HG02885 (cell line): ENCODE results near the gene NDUFB2.
"Not testable (repeated sequence)": the region's sequence is repeated elsewhere in the genome, so short reads cannot be mapped to it uniquely, and the experiment has no call there.

Experiments
- ATAC-seq: cut with Tn5 transposase; IDR thresholded peaks from one replicate; pipeline ENCODE4 v1.9.1; 2021; ENCODE audit warnings: mild to moderate bottlenecking; ENCODE audit not compliant: unreplicated experiment, poor library complexity

Gene NDUFB2

DNA sequence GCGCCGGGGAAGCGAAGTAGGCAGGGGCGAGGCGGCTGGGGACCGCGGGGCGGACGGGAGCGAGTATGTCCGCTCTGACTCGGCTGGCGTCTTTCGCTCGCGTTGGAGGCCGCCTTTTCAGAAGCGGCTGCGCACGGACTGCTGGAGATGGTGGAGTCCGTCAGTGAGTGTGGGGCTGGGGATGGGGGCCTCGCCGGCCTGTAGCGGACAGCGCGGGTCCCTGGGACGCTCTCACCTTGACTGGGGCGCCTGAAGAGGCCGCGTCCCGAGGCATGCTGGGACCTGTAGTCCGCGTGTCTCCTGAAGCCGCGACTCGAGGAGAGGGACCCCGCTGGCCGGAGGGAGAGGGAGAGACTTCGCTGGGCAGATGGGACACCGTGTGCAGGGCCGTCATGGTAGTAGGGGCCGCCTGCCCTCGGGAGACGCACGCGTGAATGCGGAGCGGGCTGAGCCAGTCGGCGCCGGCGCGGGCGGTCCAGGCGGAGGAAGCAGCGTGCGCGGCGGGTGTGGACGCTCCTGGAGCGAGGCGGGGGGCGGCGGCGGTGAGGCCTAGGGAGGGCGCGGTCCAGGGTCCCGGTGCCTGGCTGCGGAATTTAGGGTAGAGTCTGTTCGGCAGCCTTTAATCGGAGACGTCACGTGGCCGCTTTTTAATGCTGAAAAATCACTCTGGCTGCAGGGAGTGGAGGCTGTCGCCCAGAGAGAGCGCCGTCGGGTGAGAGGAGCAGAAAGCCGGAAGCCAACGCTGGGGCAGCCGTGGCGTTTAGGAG, at the start of gene NDUFB2:
NDUFB2 (plus strand) TSS at position 29 of the 767 bp plus-strand sequence; CDS start at position 66, 37 bp downstream.
- ATAC-seq, result peak; percentile 85

GRCh38 chr7:140646931-140647647, 49.4 kb upstream of the NDUFB2 start:
- peak; percentile 86 for ATAC-seq

DNA sequence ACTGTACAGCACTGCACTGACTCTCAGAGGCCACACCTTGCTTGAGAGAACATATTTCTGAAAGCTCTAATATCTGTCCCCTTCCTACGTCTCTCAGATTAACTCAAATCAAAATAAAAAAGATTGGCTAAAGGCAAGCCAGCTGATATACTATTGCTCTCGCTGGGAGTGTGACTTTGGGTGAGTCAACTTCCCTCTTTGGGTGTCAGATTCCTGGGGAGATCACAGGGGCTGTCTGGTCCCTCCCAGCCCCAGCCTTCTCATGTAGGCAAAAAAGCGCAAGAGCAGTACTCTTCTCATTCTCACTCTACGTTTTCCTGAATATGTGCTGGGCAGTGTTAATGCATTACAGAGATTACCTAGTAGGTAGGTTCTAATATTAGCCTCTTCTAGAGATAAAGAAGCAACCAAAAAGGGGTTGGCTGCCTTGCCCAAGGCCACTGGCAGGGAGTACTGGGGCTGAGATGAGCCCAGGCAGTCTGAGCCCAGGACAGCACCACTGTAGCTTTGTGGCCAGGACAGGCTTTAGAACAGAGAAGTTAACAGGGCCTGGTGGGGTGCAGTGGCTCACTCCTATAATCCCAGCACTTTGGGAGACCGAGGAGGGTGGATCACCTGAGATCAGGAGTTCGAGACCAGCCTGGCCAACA, 46.8 kb upstream of the NDUFB2 start:
- no peak for ATAC-seq

GRCh38 chr7:140650367-140650766, 46.1 kb upstream of the NDUFB2 start:
- no peak for ATAC-seq

DNA sequence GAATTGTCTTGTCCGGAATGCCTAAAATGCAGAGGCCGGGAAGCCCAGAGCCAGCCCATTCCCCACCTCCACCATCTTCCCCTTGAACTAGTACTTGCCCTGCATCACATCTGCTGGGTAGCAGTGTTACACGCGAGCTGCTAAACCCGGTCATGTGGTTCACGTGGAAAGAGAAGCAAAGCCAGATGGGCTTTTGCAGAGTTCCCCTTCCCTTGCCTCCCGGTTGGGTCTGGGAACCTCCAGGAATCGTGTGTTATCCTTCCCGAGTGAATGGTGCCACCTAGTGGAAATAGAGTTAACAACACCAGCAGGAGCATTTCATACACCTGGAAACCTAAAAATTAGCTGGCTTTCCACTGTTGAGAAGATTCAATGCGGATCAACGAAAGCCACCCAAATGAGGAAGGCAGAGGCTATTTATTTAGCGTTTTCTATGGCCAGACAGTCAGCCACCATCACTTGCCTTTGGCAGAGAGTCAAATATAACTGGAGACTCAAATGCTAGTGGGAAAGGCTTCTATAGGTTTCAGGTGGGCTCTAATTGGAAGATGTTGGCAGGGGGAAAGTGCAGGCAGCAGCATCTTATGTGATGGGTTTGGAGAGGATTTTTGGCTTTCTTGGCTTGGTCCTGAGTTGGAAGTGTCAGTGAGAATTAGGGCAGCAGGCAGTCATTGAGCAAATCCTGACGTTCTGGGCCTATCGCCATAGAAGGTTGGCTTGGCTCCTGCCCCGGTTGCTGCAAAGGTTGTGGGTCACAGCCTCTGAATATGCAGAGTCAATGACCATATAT, 43.0 kb upstream of the NDUFB2 start:
- no peak for ATAC-seq

DNA sequence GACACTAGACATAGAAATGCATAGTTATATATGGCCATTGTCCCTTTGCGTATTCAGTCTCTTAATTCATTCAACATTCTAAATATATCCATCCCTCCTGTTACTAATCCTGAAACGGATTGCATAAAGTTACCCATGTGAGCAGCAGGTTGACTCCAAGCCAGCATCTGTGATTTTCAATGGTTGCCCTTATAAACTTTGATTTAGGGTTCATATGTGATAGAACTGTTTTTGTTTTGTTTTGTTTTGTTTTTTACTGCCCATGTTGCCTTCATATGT, 42.5 kb upstream of the NDUFB2 start:
- ATAC-seq, result no peak

DNA sequence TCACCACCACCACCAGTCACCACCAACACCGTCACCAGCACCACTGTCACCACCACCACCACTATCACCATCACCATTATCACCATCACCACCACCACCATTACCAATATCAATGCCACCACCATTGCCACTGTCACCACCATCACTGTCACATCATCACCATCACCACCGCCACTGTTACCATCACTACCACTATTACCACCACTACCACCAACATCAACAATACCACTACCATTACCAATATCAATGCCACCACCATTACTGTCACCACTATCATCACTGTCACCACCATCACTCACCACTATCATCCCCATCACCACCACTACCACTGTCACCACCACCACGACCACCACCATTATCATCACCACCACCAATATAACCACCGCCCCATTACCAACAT, 41.8 kb upstream of the NDUFB2 start:
- no peak for ATAC-seq

GRCh38 chr7:140655511-140656408, 40.7 kb upstream of the NDUFB2 start:
- no peak for ATAC-seq

- peak; percentile 95 for ATAC-seq
These were observed 39.7 kb upstream of the NDUFB2 start for GRCh38 chr7:140656548-140657515.

DNA sequence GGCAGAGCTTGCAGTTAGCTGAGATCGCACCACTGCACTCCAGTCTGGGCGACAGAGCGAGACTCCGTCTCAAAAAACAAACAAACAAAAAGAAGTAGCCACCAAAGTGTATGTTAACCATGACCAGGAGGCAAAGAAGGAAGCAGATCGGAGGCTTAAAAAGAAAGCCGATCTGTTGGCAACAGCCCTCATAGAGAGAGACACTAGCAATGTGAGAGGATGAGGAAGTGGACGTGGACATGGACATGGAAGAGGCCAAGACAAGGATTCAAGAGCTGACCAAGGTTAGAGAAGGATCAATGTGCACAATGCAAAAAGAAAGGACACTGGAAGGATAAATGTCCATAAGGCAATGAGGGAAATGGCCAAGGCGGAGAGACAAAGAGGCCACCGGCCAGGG, 38.6 kb upstream of the NDUFB2 start:
- no peak for ATAC-seq

DNA sequence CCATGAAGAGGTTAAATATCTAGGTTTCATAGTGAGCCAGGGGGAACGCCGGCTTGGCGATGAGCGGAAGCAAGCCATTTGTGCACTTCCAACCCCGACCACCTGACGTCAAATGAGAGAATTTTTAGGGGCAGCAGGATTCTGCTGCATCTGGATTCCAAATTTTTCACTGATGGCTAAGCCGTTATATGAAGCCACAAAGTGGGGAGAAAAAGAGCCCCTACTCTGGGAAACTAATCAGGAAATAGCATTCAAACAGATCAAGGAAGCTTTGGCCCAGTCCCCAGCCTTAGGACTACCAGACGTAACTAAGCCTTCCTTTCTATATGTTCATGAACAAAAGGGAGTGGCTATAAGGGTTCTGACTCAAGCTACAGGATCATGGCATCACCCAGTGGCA, 36.7 kb upstream of the NDUFB2 start:
- ATAC-seq, result no peak

DNA sequence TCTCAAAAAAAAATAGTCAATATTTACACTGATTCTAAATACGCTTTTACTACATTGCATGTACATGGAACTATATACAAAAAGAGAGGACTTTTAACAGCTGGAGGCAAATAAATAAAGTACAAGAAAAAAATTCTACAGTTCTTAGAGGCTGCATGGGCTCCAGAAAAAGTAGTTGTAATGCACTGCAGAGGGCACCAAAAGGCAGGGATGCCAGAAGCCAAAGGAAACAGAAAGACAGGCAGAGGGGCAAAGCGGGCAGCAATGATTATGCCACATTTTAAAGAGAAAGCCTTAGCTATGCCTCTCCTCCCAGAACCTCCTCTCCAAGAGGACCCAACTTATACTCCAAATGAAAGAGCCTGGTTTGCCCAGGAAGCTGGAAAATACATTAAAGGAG, 35.4 kb upstream of the NDUFB2 start:
- ATAC-seq, result no peak

DNA sequence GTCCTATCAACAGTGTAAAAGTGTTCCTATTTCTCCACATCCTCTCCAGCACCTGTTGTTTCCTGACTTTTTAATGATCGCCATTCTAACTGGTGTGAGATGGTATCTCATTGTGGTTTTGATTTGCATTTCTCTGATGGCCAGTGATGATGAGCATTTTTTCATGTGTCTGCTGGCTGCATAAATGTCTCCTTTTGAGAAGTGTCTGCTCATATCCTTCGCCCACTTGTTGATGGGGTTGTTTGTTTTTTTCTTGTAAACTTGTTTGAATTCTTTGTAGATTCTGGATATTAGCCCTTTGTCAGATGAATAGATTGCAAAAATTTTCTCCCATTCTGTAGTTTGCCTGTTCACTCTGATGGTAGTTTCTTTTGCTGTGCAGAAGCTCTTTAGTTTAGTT, 33.6 kb upstream of the NDUFB2 start:
- not testable (repeated sequence) for ATAC-seq

- ATAC-seq, result no peak
These were observed 29.0 kb upstream of the NDUFB2 start for GRCh38 chr7:140667476-140667875.

GRCh38 chr7:140668641-140669040, 27.9 kb upstream of the NDUFB2 start:
- ATAC-seq, result no peak

DNA sequence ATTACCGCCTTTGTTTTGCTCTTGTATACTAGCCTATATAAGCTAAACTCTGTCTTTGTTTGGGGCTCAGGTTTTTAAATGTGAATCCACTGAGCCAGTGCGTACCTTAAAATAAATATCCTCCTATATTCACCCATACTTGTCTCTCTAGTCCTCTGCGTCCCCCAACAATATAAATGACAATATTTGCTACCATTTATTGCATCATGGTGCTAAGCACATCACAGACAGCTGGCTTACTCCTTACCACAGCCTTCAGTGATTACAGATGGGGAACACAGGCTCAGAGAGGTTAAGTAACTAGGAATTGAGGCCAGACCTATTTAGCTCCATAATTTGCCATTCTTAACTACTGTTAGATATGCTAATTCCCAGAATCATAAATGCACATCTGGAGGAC, 27.2 kb upstream of the NDUFB2 start:
- ATAC-seq, result no peak

DNA sequence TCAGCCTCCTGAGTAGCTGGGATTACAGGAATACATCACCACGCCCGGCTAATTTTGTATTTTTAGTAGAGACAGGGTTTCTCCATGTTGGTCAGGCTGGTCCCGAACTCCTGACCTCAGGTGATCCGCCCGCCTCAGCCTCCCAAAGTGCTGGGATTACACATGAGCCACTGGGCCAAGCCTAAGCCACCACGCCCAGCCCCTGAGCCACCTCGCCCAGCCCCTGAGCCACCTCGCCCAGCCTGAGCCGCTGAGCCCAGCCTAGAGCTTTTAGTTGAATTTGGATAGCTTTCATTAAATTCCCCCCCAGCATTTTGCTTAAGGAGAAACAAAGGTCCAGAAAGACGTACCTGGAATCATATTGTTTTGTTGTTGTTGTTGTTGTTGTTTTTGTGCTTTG, 26.6 kb upstream of the NDUFB2 start:
- ATAC-seq, result not testable (repeated sequence)

GRCh38 chr7:140670343-140670935, 26.1 kb upstream of the NDUFB2 start:
- ATAC-seq, result no peak
